Right lobe of liver (tissue), 6 donors: ENCODE data around the gene APOA1. TPM values are rescaled to one million over a fixed set of nuclear protein-coding genes. Genes with fewer than 3 reads are reported as not detected.

Experiments used
- ATAC-seq, 4 donors: fragments of 200-7000 bp; cut with Tn5 transposase; one replicate each; pipeline ENCODE4 v1.9.1; 2020; ENCODE audit warnings: mild to moderate bottlenecking in 4 of 4, moderate library complexity in 4 of 4
- DNase-seq, 3 donors: peaks; one replicate each; pipeline ENCODE4 v3.0.0-alpha.2; 2020
- H3K27ac ChIP-seq, 3 donors: fragments of 200-600 bp; one replicate each; pipeline ENCODE4 v1.8.0; 2022
- H3K27me3 ChIP-seq, 2 donors: fragments of 200-600 bp; one replicate each; pipeline ENCODE4 v1.8.0; 2022
- H3K36me3 ChIP-seq, 4 donors: fragments of 200-600 bp; sonication (generic) in 1 of 4; one replicate each; pipeline versions ENCODE4 v1.5.1 to v1.8.0; 2017 to 2022; ENCODE audit warnings: control low read depth in 1 of 4
- H3K4me1 ChIP-seq, 4 donors: fragments of 200-600 bp; sonication (generic) in 1 of 4; one replicate each; pipeline versions ENCODE4 v1.5.1 to v1.8.0; 2017 to 2022; ENCODE audit warnings: control low read depth in 1 of 4
- H3K4me3 ChIP-seq, 3 donors: fragments of 200-600 bp; one replicate each; pipeline ENCODE4 v1.8.0; 2022
- H3K9me3 ChIP-seq, 4 donors: fragments of 200-600 bp; sonication (generic) in 1 of 4; one replicate each; pipeline versions ENCODE4 v1.5.1 to v1.8.0; 2017 to 2022; ENCODE audit warnings: control low read depth in 1 of 4
- POLR2A ChIP-seq: fragments of 450-650 bp; IDR thresholded peaks from one replicate; pipeline ENCODE4 v1.6.1; 2017; ENCODE audit warnings: antibody characterized with exemption, mild to moderate bottlenecking
- WGBS: methylation state at CpG from one replicate; pipeline ENCODE4 v1.1.6; 2018; ENCODE audit warnings: low coverage, low lambda C conversion rate; ENCODE audit not compliant: insufficient coverage; ENCODE audit errors: missing lambda C conversion rate; 5-methylcytosine and 5-hydroxymethylcytosine counted together
- intact Hi-C, 2 donors: fragments of 100-400 bp; cut with DNase I; formaldehyde crosslinking; loops; one replicate each; pipeline versions ENCODE4 v1.11.2 to v1.14.1; 2022
- total RNA-seq, 6 experiments: library from RNA; depleted of rRNA in 2 of 6; stranded (reverse); fragments of >200 nt in 2 of 6; fragmentation: NEBNext Ultra II Directional in 3 of 6; extraction: Animal tissue kit (Norgen Biotek cat#: 25700) in 3 of 6; gene quantifications; one replicate each; pipeline versions ENCODE4 v1.1.0 to v1.2.4, GENCODE V29; 2016 to 2023
- TF ChIP-seq, protein P1 (sequence below), 4 donors: fragments of 200-600 bp in 3 of 4; fragments of 450-650 bp in 1 of 4; IDR thresholded peaks; one replicate each; pipeline versions ENCODE4 v1.5.1 to v1.8.0; 2016 to 2022; ENCODE audit warnings: antibody characterized with exemption in 4 of 4, mild to moderate bottlenecking in 2 of 4
- donor health status: DM: no; HTN: yes; CAD: no.
- donor health status: DM: no; HTN: no; CAD: no.
- donor health status: DM: no; HTN: no; CAD: no.
- donor health status: DM: no; HTN: yes; CAD: no.
- donor health status: DM: no; HTN: yes; CAD: no.

Gene APOA1
- total RNA-seq, 6 experiments from 2014 or later, result 5,429 to 12,494 (median 8,679) TPM

- intact Hi-C loops, result no loop called here
- 0% methylated on average over 15 of the region's 15 CpGs for WGBS
- H3K4me3 ChIP-seq, result peak overlapping the region; percentile 82 to 99 (median 90)
- DNase-seq (no peak), ATAC-seq (no peak)
- no peaks in the 10 kb centered on the region for H3K27me3 ChIP-seq
- peaks cover 0 to 41% (median 0%) of the 10 kb centered on the region in 4 donors for H3K4me1 ChIP-seq
- H3K9me3 ChIP-seq, result no peaks in the 10 kb centered on the region
- H3K36me3 ChIP-seq, result peaks cover 5 to 47% (median 25%) of the 10 kb centered on the region in 4 donors
- H3K27ac ChIP-seq, result peak overlapping the region; percentile 72 to 82 (median 73)
- TF ChIP-seq, protein P1, sequence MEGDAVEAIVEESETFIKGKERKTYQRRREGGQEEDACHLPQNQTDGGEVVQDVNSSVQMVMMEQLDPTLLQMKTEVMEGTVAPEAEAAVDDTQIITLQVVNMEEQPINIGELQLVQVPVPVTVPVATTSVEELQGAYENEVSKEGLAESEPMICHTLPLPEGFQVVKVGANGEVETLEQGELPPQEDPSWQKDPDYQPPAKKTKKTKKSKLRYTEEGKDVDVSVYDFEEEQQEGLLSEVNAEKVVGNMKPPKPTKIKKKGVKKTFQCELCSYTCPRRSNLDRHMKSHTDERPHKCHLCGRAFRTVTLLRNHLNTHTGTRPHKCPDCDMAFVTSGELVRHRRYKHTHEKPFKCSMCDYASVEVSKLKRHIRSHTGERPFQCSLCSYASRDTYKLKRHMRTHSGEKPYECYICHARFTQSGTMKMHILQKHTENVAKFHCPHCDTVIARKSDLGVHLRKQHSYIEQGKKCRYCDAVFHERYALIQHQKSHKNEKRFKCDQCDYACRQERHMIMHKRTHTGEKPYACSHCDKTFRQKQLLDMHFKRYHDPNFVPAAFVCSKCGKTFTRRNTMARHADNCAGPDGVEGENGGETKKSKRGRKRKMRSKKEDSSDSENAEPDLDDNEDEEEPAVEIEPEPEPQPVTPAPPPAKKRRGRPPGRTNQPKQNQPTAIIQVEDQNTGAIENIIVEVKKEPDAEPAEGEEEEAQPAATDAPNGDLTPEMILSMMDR (IDR thresholded peaks at IDR 0.05), result no peak
- TF ChIP-seq POLR2A, result no peak
Observed at GRCh38 chr11:116787436-116787785, 50.0 kb downstream of the APOA1 start.

DNA sequence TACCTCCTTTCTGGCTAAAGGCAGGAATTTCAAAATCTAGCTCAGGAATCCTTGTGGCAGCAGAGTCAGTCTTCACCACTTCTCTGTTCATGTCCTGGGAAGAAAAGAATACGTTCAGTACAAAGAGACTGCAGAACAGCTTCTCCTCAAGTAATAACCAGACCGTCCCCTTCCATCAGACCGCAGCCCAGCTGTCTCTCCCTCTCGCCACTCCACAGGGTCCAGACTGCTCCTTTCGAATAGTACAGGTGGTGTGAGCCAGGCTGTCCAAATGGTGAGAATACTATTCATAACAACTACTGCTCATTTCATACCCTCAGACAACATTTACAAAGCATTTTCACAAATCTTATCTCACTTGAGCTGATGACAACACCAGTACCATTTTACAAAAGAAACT is 50.5 kb downstream of the APOA1 start:
- intact Hi-C loops, result no loop called here
- no peak for DNase-seq
- Histone ChIP-seq H3K4me3 (peak overlapping the region; percentile 82 to 99 (median 90)), H3K9me3 (no peaks in the 10 kb centered on the region), H3K27me3 (no peaks in the 10 kb centered on the region), H3K4me1 (peaks cover 0 to 41% (median 0%) of the 10 kb centered on the region in 4 donors), H3K36me3 (peaks cover 5 to 51% (median 27%) of the 10 kb centered on the region in 4 donors), H3K27ac (peak overlapping the region in 2 of 3 donors; percentile 73 to 82)
- TF ChIP-seq, protein P1 (IDR thresholded peaks at IDR 0.05), result no peak
- TF ChIP-seq POLR2A, result no peak
- no peak for ATAC-seq
- WGBS, result 74% methylated on average over 5 of the region's 5 CpGs

- intact Hi-C loops, result no loop called here
- no peaks in the 10 kb centered on the region for H3K27me3 ChIP-seq
- H3K9me3 ChIP-seq, result no peaks in the 10 kb centered on the region
- TF ChIP-seq, protein P1 (IDR thresholded peaks at IDR 0.05), result no peak
- no peak for TF ChIP-seq POLR2A
- no peak for DNase-seq
- H3K4me3 ChIP-seq, result no peak overlapping the region
- peaks cover 5 to 57% (median 30%) of the 10 kb centered on the region in 4 donors for H3K36me3 ChIP-seq
- no peak for ATAC-seq
- peaks cover 0 to 37% (median 0%) of the 10 kb centered on the region in 4 donors for H3K4me1 ChIP-seq
- WGBS, result 83% methylated on average over 1 of the region's 2 CpGs
- no peak overlapping the region for H3K27ac ChIP-seq
Observed at GRCh38 chr11:116786326-116786725, 51.1 kb downstream of the APOA1 start.

Other genes starting within 250 kb of the APOA1 start
- gene BUD13, start 64.6 kb downstream of the APOA1 start, total RNA-seq, result 1 to 10 TPM; 3.6 to 6.3 (median 5.0) TPM
- 10 to 100 TPM; 17.9 to 86.6 (median 30.2) TPM for gene ZPR1, start 49.6 kb downstream of the APOA1 start, total RNA-seq
- 1,000 to 10,000 TPM in 1 of 6 experiments, 100 to 1,000 TPM in 4, 10 to 100 TPM in 1; 57.8 to 1,064 (median 724) TPM for gene APOA5, start 45.7 kb downstream of the APOA1 start, total RNA-seq
- gene APOA4, start 14.3 kb downstream of the APOA1 start, total RNA-seq, result 1,000 to 10,000 TPM in 2 of 6 experiments, 100 to 1,000 TPM in 2, 10 to 100 TPM in 2; 21.9 to 1,288 (median 117) TPM
- over 10,000 TPM in 3 of 6 experiments, 1,000 to 10,000 TPM in 3; 4,225 to 15,106 (median 9,815) TPM for gene APOC3, start 7.7 kb downstream of the APOA1 start, total RNA-seq